Fibroblast of pulmonary artery (primary cell): Measurements from ENCODE around the gene CEPT1.

Experiments used
- DNase-seq: peaks from one replicate; pipeline ENCODE4 v3.0.0-alpha.2; 2010; ENCODE audit warnings: low read depth
- H3K4me3 ChIP-seq: replicated peaks from 2 replicates; pipeline ENCODE4 v1.5.1; 2011; ENCODE audit warnings: low read depth, mild to moderate bottlenecking, control low read depth, low read length, moderate library complexity
- TF ChIP-seq, protein P1 (sequence below): IDR thresholded peaks from 2 replicates; pipeline ENCODE4 v1.5.1; 2011; ENCODE audit warnings: mild to moderate bottlenecking, control low read depth, low read length, inconsistent platforms; ENCODE audit errors: missing control alignments

Gene CEPT1

DNA sequence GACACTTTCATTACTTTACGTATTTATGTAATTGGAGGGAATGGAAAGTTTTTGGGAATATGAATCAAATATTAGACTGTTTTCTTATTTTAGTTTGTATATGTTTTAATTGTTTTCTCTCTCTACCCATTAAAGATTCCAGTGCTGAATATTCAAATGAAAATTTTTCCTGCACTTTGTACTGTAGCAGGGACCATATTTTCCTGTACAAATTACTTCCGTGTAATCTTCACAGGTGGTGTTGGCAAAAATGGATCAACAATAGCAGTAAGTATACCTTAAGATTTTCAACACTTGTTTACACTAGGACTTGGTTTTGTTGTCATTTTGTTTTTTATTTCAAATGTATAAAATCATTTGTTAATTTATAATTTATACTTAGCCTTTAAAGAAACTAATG is 42.0 kb downstream of the CEPT1 start:
- DNase-seq, result no peak
- TF ChIP-seq, protein P1, sequence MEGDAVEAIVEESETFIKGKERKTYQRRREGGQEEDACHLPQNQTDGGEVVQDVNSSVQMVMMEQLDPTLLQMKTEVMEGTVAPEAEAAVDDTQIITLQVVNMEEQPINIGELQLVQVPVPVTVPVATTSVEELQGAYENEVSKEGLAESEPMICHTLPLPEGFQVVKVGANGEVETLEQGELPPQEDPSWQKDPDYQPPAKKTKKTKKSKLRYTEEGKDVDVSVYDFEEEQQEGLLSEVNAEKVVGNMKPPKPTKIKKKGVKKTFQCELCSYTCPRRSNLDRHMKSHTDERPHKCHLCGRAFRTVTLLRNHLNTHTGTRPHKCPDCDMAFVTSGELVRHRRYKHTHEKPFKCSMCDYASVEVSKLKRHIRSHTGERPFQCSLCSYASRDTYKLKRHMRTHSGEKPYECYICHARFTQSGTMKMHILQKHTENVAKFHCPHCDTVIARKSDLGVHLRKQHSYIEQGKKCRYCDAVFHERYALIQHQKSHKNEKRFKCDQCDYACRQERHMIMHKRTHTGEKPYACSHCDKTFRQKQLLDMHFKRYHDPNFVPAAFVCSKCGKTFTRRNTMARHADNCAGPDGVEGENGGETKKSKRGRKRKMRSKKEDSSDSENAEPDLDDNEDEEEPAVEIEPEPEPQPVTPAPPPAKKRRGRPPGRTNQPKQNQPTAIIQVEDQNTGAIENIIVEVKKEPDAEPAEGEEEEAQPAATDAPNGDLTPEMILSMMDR, result no peak
- H3K4me3 ChIP-seq, result no peak overlapping the region

DNA sequence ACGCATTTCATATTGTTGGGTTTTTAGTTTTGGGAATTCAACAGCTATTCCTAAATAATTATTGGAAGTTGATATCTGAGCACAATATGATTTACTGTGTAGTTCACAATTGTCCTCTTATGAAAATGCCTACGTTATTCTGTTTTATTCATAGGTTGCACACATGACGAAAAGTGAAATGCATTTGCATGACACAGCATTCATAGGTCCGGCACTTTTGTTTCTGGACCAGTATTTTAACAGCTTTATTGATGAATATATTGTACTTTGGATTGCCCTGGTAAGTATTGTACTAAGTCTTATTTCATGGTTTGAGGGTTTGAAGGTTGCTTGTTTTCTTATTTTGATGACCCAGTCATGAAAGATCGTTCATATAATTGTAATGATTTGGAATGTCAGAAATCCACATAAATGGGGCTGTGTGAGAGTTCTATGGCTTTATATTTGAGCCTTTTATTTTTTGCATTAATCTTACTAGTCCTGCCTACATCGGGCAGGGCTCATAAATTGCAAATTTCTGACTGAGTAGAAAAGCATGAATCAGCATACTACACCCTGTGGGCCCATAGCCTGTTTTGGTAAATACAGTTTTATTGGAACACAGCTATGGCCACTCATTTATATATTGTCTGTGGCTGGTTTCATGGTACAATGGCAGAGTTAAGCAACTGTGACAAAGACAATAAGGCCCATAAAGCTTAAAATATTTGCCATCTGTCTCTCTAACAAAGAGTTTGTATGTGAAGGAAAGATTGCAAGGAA is 43.5 kb downstream of the CEPT1 start:
- TF ChIP-seq, protein P1, result no peak
- no peak overlapping the region for H3K4me3 ChIP-seq
- no peak for DNase-seq

DNA sequence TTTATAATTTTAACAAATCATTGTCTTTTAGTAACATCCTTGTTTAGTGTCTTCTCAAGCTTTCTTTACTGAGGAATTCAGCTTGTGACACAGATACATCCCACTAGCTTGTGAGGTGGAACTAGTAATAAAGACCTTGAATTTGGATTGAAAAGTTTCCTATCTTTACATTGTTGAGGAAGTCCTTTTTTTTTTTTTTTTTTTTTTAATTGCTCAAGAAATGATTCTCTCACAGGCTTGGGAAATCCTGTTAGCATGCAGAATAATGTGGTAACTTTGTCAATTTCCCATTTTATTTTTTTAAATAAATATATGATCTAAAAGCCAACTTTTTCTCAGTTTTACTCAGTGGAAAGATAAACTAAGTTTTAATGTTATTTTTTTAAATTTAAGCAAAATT is 44.6 kb downstream of the CEPT1 start:
- TF ChIP-seq, protein P1, result no peak
- no peak for DNase-seq
- no peak overlapping the region for H3K4me3 ChIP-seq

DNA sequence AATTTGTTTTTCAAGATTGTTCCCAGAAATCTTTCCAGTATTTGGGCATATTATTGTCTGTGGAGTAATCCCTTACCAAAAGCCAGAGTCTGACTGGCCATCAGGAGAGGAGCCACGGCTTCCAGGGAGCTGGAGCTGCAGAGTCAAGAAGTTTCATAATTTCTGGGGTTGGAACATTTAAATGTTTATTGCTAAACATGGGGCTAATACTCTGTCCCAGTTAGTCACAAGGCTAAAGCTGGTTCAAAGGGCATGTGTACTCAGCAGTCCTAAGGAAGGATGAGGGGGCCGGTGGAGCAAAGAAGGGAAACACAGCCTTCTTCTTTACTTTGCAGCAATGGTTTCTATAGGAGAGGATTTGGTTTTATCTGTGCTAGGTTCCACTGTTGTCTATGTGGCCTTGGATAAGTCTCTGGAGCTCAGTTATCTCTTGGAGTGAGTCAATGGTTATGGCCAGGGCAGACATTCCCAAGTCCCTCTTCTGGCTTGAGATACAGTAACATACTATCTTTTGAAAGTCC is 51.0 kb downstream of the CEPT1 start:
- H3K4me3 ChIP-seq, result no peak overlapping the region
- TF ChIP-seq, protein P1, result no peak
- DNase-seq, result peak; percentile 86

DNA sequence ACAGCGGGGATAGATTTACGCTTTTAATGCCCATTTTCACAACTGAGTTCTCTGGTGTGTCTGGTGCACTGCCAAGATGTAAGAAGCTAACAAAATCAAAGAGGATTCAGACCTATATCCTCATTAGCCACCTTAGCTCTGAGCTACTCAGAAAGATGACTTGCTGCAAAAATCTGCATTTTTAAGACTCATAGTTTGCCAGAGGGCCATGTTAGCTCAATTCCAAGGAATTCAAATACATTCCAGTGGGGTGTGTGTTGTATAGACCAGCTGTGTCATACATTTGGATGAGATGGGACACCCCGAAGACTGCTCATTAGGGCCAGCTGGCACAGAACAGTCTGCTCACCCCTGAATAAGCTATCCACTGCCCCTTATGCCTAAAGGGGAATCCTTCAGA is 51.5 kb downstream of the CEPT1 start:
- TF ChIP-seq, protein P1, result no peak
- no peak overlapping the region for H3K4me3 ChIP-seq
- peak; percentile 50 for DNase-seq

DNA sequence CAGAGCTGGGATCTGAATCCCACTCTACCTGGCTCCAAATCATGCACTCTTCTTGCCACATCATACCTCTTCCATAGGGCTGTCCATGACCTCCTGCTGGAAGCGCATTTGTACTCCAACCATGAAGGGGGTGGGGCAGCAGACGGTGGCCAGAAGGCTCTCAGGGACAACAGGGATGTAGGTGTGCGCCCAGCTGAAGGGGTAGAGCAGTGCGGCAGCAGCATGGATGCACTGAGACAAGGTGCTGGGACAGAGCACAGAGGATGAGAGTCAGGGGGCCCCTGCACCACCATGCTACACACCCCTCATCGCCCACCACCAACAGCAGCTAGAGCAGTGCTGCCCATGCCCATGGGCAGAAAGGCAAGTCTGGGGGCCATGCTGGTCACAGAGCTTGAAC is 52.1 kb downstream of the CEPT1 start:
- TF ChIP-seq, protein P1, result no peak
- H3K4me3 ChIP-seq, result no peak overlapping the region
- no peak for DNase-seq
